Right lobe of liver (tissue), 6 donors: Measurements from ENCODE around the gene PCIF1. TPM values are rescaled to one million over a fixed set of nuclear protein-coding genes. Genes with fewer than 3 reads are reported as not detected.
A peak's percentile ranks its signal among the peaks of the same experiment; 100 is the strongest.

Source experiments
- ATAC-seq, 4 donors: fragments of 200-7000 bp; cut with Tn5 transposase; one replicate each; pipeline ENCODE4 v1.9.1; 2020; ENCODE audit warnings: mild to moderate bottlenecking in 4 of 4, moderate library complexity in 4 of 4
- DNase-seq, 3 donors: peaks; one replicate each; pipeline ENCODE4 v3.0.0-alpha.2; 2020
- H3K27ac ChIP-seq, 3 donors: fragments of 200-600 bp; one replicate each; pipeline ENCODE4 v1.8.0; 2022
- H3K27me3 ChIP-seq, 2 donors: fragments of 200-600 bp; one replicate each; pipeline ENCODE4 v1.8.0; 2022
- H3K36me3 ChIP-seq, 4 donors: fragments of 200-600 bp; sonication (generic) in 1 of 4; one replicate each; pipeline versions ENCODE4 v1.5.1 to v1.8.0; 2017 to 2022; ENCODE audit warnings: control low read depth in 1 of 4
- H3K4me1 ChIP-seq, 4 donors: fragments of 200-600 bp; sonication (generic) in 1 of 4; one replicate each; pipeline versions ENCODE4 v1.5.1 to v1.8.0; 2017 to 2022; ENCODE audit warnings: control low read depth in 1 of 4
- H3K4me3 ChIP-seq, 3 donors: fragments of 200-600 bp; one replicate each; pipeline ENCODE4 v1.8.0; 2022
- H3K9me3 ChIP-seq, 4 donors: fragments of 200-600 bp; sonication (generic) in 1 of 4; one replicate each; pipeline versions ENCODE4 v1.5.1 to v1.8.0; 2017 to 2022; ENCODE audit warnings: control low read depth in 1 of 4
- POLR2A ChIP-seq: fragments of 450-650 bp; IDR thresholded peaks from one replicate; pipeline ENCODE4 v1.6.1; 2017; ENCODE audit warnings: antibody characterized with exemption, mild to moderate bottlenecking
- WGBS: methylation state at CpG from one replicate; pipeline ENCODE4 v1.1.6; 2018; ENCODE audit warnings: low coverage, low lambda C conversion rate; ENCODE audit not compliant: insufficient coverage; ENCODE audit errors: missing lambda C conversion rate; 5-methylcytosine and 5-hydroxymethylcytosine counted together
- intact Hi-C, 2 donors: fragments of 100-400 bp; cut with DNase I; formaldehyde crosslinking; loops; one replicate each; pipeline versions ENCODE4 v1.11.2 to v1.14.1; 2022
- long read RNA-seq: library from polyadenylated mRNA; unstranded; transcript quantifications from one replicate; pipeline ENCODE4 v2.0.0, GENCODE V29; 2019
- total RNA-seq, 6 experiments: library from RNA; depleted of rRNA in 2 of 6; stranded (reverse); fragments of >200 nt in 2 of 6; fragmentation: NEBNext Ultra II Directional in 3 of 6; extraction: Animal tissue kit (Norgen Biotek cat#: 25700) in 3 of 6; gene quantifications; one replicate each; pipeline versions ENCODE4 v1.1.0 to v1.2.4, GENCODE V29; 2016 to 2023
- TF ChIP-seq, protein P1 (sequence below), 4 donors: fragments of 200-600 bp in 3 of 4; fragments of 450-650 bp in 1 of 4; IDR thresholded peaks; one replicate each; pipeline versions ENCODE4 v1.5.1 to v1.8.0; 2016 to 2022; ENCODE audit warnings: antibody characterized with exemption in 4 of 4, mild to moderate bottlenecking in 2 of 4
- donor health status: DM: no; HTN: yes; CAD: no.
- donor health status: DM: no; HTN: no; CAD: no.
- donor health status: DM: no; HTN: no; CAD: no.
- donor health status: DM: no; HTN: yes; CAD: no.
- donor health status: DM: no; HTN: yes; CAD: no.

PCIF1 gene
- 10 to 100 TPM in 2 of 6 experiments, 1 to 10 TPM in 4; 7.8 to 12.1 (median 9.5) TPM for total RNA-seq
- long read RNA-seq, partial matches to known transcripts: 0 of 1 reads
- long read RNA-seq, other reads (novel, unspliced or antisense): 1 of 1 reads

DNA sequence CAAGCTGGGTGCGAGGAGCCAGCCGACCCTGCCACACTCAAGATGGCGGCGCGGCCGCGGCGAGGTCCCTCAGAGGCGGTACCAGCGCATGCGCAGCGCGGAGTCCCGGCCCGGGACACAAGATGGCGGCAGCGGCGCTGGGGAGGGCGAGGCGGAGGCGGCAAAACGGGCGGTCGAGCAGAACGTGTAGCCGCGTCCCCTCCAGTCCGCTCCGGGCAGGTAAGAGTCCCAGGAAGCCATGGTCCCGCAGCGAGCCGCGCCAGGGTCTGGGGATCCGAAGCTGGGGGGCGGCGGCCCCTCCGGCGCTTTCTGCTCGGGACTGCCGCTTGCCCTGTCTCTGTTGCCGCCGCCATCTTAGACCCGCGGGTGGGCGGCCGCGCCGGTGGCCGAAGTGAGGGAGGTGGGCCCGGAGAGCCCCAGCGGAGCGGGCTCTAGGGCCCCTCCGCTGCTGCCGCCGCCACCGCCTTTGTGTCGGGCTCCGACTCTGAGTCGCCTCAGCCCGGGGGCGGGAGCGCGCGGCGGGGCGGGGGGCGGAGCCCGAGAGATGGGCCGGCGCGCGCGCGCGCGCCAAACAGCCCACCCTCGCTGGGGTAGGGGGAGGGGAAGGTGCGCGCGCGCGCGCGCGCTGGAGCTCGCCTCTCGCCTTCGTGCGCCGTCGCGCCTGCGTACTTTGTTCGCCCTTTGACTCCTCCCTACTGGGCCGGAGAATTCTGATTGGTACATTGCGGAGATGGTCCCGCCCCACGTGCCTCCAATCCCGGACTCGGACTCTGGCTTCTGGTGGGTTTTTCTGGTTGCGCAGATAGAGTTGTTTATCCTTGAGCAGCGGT is at the start of gene PCIF1:
Gene PCIF1, plus strand, starts transcription at position 98 of the 830 bp plus-strand sequence. CDS start 4,317 bp downstream, outside the sequence.
- no peaks in the 10 kb centered on the region for H3K27me3 ChIP-seq
- peaks cover 0 to 23% (median 2%) of the 10 kb centered on the region in 4 donors for H3K36me3 ChIP-seq
- H3K9me3 ChIP-seq: no peaks in the 10 kb centered on the region
- peak within 1 kb of the TSS; percentile 89 to 100 (median 100) for H3K4me3 ChIP-seq
- ATAC-seq (peak; percentile 85 to 94 (median 89)), DNase-seq (peak; percentile 99)
- H3K27ac ChIP-seq: peak within 1 kb of the TSS; percentile 96 to 100 (median 100)
- TF ChIP-seq POLR2A: peak; percentile 99
- TF ChIP-seq, protein P1, sequence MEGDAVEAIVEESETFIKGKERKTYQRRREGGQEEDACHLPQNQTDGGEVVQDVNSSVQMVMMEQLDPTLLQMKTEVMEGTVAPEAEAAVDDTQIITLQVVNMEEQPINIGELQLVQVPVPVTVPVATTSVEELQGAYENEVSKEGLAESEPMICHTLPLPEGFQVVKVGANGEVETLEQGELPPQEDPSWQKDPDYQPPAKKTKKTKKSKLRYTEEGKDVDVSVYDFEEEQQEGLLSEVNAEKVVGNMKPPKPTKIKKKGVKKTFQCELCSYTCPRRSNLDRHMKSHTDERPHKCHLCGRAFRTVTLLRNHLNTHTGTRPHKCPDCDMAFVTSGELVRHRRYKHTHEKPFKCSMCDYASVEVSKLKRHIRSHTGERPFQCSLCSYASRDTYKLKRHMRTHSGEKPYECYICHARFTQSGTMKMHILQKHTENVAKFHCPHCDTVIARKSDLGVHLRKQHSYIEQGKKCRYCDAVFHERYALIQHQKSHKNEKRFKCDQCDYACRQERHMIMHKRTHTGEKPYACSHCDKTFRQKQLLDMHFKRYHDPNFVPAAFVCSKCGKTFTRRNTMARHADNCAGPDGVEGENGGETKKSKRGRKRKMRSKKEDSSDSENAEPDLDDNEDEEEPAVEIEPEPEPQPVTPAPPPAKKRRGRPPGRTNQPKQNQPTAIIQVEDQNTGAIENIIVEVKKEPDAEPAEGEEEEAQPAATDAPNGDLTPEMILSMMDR (IDR thresholded peaks at IDR 0.05): no peak
- WGBS: 0% methylated on average over 12 of the region's 102 CpGs
- intact Hi-C loops: no loop called here
- peaks cover 0 to 19% (median 9%) of the 10 kb centered on the region in 4 donors for H3K4me1 ChIP-seq

DNA sequence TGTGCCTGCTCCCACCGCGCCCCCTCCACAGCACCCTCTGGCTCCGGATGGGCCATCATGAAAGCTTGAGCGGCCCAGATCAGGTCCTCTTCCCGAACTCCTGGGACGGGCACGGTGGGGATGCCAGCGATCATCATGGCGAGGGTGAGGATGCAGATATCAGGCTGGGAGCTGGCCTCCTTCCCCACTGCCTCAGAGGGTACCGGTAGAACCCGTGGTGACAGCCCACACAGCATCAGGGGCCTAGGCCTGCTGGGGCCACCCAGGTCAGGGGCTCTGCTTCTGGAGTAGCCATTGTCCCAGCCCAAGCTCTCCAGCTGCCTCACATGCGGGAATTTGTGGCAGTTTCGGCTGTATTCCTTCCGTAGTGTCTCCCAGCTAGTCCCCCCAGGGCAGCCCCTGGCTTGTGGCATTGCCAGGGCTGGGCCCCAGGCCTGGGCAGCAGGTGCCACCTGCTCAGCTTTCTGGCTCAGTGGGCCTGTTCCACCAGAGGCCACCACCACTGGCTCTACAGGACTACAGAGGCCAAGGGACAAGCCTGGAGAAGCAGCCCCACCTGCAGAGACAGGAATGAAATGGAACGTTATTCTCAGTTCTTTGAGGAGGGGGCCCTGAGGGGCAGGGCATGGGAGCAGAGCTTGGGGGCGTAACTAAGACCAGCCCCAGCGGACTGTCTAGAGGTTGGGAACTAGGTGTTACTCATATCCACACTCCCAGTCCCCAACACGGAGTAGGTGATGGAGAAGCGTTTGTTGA is 47.7 kb upstream of the PCIF1 start:
- 84% methylated on average over 6 of the region's 19 CpGs for WGBS
- ATAC-seq (no peak), DNase-seq (no peak)
- Histone ChIP-seq H3K4me1 (peaks cover 0 to 27% (median 7%) of the 10 kb centered on the region in 4 donors), H3K9me3 (no peaks in the 10 kb centered on the region), H3K27ac (no peak overlapping the region), H3K36me3 (peaks cover 0 to 14% (median 0%) of the 10 kb centered on the region in 4 donors), H3K4me3 (no peak overlapping the region), H3K27me3 (no peaks in the 10 kb centered on the region)
- TF ChIP-seq, protein P1 (IDR thresholded peaks at IDR 0.05): no peak
- no peak for TF ChIP-seq POLR2A
- intact Hi-C loops: loop anchor here in 1 of 2 donors (10.0 kb wide), 1 partner anchor 78 kb away; no protein-coding TSS in a partner anchor

DNA sequence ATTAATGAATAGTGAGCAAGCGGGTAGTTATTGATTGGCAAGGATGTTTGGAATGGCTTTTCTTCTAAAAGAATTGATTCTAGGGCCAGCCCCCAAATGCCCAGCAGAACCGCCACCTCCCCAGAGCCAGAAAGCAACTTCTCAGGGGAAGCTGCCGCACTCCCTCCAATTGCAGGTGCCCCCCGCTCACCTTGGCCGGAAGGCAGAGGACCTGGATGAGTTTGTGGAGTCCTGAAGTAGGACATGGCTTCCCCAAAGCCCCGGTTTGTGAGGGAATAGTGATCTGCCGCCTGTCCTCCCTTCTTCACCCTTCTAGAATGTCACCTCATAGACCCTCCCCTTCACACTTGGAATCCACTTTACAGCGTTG is 47.2 kb upstream of the PCIF1 start, which contains the start of gene SPATA25:
Gene SPATA25, minus strand, starts transcription at position 277 of the 370 bp plus-strand sequence. Its CDS starts 32 bp downstream, at position 245.
- Histone ChIP-seq H3K27me3 (no peaks in the 10 kb centered on the region), H3K9me3 (no peaks in the 10 kb centered on the region), H3K4me3 (no peak within 1 kb of the TSS), H3K27ac (no peak within 1 kb of the TSS), H3K36me3 (peaks cover 0 to 14% (median 0%) of the 10 kb centered on the region in 4 donors), H3K4me1 (peaks cover 0 to 27% (median 6%) of the 10 kb centered on the region in 4 donors)
- intact Hi-C loops: loop anchor here in 1 of 2 donors (10.0 kb wide), 1 partner anchor 77 kb away; no protein-coding TSS in a partner anchor
- DNase-seq (no peak), ATAC-seq (no peak)
- 89% methylated on average over 2 of the region's 8 CpGs for WGBS
- TF ChIP-seq, protein P1 (IDR thresholded peaks at IDR 0.05): no peak
- TF ChIP-seq POLR2A: no peak

DNA sequence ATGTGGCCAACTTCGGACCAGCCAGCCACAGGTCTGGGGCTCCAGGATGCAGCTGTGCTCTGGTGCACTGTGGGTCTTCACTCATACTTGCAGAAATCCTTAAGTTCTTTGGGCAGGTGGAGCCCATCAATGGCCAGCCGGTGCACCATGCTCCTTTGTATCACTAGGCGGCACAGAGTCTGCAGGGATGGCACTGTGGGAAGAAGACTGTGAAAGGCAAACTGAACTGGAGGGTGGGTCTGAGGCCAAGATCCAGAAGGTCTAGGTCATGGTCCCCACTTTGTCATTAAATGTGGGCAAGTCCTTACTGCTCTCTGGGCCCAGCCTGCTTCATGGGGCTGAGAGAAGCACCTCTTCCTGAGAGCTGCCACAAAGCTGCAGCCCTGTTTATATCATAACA is 45.8 kb upstream of the PCIF1 start:
- TF ChIP-seq, protein P1 (IDR thresholded peaks at IDR 0.05): no peak
- TF ChIP-seq POLR2A: no peak
- whole genome bisulfite sequencing: no CpG with 5 or more reads among the region's 3 CpGs

More for the DNA sequence above, 45.8 kb upstream of the PCIF1 start:
- Histone ChIP-seq H3K27me3 (no peaks in the 10 kb centered on the region), H3K27ac (no peak overlapping the region), H3K4me1 (peaks cover 0 to 38% (median 6%) of the 10 kb centered on the region in 4 donors), H3K36me3 (peaks cover 0 to 9% (median under 1%) of the 10 kb centered on the region in 4 donors), H3K9me3 (no peaks in the 10 kb centered on the region), H3K4me3 (no peak overlapping the region)
- intact Hi-C loops: loop anchor here in 1 of 2 donors (10.0 kb wide), 1 partner anchor 76 kb away; no protein-coding TSS in a partner anchor
- ATAC-seq: no peak
- no peak for DNase-seq
